ENCODE measurements around the gene GPR146. TPM values are rescaled to one million over a fixed set of nuclear protein-coding genes. Genes with fewer than 3 reads are reported as not detected.
"Not testable (repeated sequence)": the region's sequence is repeated elsewhere in the genome, so short reads cannot be mapped to it uniquely, and the experiment has no call there.

GPR146 gene
- polyA plus RNA-seq, 3 donors, result 2.6 to 4.5 (median 3.0) TPM

DNA sequence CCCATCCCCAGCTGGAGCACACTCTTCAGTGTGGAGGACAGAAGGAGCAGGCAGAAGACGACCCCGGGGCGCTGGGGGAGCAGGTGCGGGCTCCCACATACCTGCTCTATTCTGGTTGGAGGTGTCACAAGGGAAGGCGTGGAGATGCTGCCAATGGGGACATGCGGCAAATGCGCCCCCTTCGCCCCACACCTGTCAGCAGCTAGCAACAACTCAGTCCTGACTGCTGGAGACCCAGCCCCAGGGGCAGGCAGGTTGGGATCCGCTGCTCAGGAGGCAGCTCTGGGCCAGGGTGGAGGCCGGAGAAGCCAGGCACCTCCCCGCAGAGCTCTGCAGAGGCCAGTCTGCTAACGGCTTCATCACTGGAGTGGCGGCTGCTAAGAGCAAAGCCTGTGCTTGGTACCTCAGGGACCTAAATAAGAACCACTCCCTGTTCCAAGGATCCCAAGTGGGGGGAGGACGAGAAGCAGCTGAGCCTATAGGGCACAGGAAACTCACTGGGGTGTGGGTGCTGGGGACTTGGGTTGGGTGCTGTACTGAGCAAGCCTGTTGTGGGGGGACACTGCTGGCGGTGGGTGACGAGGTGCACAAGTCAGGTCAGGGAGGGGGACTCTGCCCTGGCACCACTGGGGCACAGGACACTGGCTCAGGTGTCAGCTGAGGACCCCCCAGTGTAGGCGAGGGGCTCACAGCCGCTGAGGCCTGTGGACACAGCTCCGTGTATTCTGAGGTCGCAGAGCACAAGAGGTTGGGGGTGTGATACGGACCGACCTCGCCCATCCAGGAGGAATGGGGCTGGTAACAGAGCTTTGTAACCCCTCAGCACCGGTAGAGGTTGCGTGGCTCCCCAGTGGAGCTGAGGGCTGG lies 19.2 kb upstream of the GPR146 start:
- DNase-seq (ENCODE audit: low read depth in 3 of 3, low spot score in 2 of 3), result no peak

DNA sequence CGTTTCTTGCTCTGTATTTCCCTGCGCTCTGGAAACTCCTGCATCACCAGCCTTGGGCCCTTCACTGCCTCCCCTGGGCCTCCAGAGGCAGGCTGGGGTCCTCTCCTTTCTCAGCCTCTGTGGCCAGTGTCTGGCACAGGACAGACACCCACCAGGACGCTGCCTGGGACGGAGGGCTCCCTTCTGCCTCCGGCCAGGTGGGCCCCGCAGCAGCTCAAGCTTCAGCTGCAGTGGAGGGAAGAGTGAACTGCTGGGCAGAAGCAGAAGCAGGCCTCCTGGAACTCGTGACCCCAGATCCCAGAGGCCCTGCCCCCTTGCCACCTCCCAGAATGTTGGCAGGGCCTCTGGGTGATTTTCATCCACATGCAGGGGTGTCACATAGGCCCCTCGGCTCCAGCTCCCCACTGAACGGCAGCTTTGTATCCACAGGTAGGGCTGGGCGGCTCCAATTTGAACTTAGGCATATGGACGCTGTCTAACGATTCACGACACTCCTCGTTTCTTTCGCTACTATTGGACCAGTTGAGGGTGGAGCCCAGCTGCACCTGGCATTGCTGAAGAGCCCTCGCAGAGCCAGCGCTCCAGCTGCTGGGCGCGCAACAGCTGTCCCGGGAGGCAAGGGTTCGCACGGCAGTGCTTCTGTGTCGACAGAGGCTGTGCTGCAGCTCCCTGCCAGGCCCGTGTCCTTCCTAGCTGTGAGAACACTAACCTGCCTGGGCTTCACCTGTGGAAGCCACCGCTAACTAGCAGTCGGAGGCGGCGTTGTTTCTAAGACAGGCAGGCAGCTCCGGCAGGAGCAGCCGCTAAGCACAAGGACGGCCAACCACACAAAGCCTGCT lies 18.4 kb upstream of the GPR146 start:
- no peak for DNase-seq (ENCODE audit: low read depth in 3 of 3, low spot score in 2 of 3)

- no peak for DNase-seq (ENCODE audit: low read depth in 3 of 3, low spot score in 2 of 3)
Measured at GRCh38 chr7:1026721-1027161, 17.6 kb upstream of the GPR146 start.

DNA sequence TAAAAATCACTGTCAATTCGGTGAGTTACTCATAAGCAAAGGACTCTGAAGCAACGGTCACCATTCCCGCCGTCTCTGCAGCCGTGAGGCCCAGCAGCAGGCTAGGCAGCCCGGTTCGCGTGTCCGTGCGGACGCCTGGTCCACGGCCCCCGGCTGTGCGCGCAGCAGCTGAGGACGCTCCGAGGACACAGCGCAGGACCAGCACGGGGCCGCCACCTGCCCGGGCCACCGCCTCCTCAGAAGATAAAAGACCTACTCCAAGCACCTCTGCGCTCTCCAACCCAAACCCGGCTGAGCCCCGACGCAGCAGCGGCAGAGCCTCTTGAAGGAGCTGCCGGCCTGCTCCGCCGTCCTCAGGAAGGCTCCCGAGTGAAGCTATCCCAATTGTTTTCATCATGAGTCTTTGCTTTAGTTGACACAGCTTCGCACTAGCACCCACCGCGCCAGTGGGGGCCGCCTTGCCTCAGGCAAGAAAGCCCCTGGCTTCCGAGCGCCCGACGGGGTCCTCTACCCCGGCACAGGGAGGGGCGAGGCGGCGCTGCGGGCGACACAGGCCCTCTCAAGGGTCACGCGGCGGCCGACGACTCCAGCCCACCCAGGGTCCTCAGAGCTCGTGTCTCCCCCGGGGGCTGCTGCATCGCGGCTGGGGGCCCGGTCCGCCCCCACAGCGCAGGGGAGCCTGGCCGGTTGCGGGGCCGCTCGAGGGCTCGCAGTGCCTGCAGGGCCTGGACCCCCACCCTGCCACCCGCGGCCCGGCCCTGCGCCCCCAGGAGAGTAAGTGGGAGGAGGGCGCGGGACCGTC lies 16.9 kb upstream of the GPR146 start:
- DNase-seq (ENCODE audit: low read depth in 3 of 3, low spot score in 2 of 3), result no peak

DNA sequence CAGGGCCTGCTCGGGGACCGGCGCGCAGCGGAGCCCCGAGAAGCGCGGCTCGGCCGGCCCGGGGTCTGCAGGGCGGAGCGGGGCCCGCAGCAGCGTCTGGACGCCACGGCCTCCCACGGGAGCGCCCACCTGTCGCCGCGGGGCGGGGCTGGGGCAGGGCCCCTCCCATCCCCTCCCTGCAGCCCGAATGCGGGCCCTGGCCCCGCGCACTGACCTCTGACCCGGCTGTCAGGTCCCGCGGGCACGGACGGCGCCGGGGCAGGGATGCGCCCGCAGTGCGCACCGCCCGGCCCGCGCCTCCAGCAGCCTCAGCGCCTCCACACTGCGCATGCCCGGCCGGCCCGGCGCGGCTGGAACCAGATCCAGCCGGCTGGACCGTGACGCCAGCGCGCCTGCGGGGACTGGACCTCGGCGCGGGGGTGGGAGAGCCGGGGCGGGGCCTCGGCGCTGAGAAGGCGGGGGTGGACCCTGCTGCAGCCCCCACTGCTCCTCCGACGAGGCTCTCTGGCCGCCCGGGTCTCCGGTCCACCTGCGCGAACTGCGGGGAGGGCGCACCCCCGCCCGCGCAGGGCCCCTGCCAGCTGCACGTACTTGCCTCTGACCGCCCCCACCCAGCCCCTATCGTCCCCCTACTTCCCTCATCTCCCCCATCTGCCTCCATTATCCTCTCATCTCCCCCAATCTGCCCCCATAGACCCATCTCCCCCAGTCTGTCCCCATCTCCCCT lies 16.1 kb upstream of the GPR146 start:
- peak in 1 of 3 donors; percentile 83 for DNase-seq (ENCODE audit: low read depth in 3 of 3, low spot score in 2 of 3)

GRCh38 chr7:1028775-1029636 lies 15.3 kb upstream of the GPR146 start:
- DNase-seq (ENCODE audit: low read depth in 3 of 3, low spot score in 2 of 3), result no peak

DNA sequence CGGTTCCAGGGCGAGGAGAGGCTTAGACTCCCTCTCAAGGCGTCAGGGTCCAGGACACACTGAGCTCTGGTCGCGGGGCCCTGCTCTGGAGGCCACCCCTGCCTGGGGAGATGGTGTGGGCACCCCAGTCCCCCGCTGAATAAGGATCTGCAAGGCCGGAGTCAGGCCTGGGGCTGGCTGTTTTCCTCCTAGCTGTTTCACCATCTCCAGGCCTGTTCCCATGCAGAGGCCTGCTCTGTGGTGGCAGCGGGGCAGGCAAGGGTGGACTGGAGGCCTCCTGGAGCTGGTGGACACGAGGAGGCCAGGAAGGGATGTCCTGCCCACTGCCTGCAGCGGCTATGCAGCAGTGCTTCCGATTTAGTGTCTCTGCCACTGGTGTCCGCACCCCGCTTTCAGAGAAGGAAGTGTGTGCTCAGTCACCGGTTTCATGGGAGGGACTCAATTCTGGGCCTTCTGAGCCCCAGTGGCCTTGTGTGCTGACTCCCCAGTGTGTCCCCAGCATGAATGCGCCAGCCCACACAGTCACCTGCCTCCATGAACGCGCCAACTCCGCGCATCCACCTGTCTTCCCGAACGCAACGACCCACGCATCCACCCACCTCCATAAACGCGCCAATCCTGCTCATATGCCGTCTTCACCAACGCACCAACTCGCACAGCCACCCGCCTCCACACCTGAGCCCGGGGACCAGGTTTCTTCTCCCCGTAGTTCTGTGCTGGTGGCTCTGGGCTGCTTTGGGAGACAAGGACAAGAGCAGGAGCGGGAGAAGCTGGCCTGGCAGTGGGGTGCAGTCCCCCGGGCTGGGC lies 14.5 kb upstream of the GPR146 start:
- DNase-seq (ENCODE audit: low read depth in 3 of 3, low spot score in 2 of 3), result no peak

- no peak for DNase-seq (ENCODE audit: low read depth in 3 of 3, low spot score in 2 of 3)
Measured at GRCh38 chr7:1030444-1031070, 13.8 kb upstream of the GPR146 start.

DNA sequence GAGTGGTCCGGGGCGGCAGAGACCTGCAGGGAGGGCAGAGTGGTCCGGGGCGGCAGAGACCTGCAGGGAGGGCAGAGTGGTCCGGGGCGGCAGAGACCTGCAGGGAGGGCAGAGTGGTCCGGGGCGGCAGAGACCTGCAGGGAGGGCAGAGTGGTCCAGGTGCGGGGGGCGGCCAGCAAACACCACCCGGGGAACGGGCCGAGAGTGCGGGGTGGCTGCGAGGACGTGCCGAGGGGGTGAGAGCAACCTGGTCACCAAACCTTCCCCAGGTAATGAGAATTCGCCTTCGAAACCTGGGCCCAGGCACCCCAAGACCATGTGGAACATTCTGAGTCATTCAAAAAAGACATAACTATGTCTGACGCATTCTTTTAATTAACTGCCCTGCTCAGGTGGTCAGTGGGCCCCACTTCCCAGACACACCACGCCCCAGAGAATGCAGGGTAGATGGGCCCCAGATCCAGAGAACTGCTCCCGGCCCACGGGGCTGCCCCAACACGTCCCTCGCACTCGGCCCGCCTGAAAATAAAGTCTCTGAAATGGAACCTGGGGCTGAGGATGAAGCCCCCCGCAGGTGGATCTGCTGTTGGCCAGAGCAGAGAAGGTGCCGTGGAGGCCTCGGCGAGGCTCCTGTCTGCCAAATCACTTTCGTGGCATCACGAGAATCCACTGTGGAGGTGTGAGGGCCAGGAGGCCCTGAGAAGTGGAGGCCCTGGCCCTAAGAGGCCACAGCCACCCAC lies 12.5 kb upstream of the GPR146 start:
- no peak for DNase-seq (ENCODE audit: low read depth in 3 of 3, low spot score in 2 of 3)

GRCh38 chr7:1032536-1033181 lies 11.7 kb upstream of the GPR146 start:
- no peak for DNase-seq (ENCODE audit: low read depth in 3 of 3, low spot score in 2 of 3)

GRCh38 chr7:1033546-1034145 lies 10.7 kb upstream of the GPR146 start:
- DNase-seq (ENCODE audit: low read depth in 3 of 3, low spot score in 2 of 3), result no peak

- DNase-seq (ENCODE audit: low read depth in 3 of 3, low spot score in 2 of 3), result not testable (repeated sequence)
Measured at GRCh38 chr7:1034769-1035168, 9.6 kb upstream of the GPR146 start.

DNA sequence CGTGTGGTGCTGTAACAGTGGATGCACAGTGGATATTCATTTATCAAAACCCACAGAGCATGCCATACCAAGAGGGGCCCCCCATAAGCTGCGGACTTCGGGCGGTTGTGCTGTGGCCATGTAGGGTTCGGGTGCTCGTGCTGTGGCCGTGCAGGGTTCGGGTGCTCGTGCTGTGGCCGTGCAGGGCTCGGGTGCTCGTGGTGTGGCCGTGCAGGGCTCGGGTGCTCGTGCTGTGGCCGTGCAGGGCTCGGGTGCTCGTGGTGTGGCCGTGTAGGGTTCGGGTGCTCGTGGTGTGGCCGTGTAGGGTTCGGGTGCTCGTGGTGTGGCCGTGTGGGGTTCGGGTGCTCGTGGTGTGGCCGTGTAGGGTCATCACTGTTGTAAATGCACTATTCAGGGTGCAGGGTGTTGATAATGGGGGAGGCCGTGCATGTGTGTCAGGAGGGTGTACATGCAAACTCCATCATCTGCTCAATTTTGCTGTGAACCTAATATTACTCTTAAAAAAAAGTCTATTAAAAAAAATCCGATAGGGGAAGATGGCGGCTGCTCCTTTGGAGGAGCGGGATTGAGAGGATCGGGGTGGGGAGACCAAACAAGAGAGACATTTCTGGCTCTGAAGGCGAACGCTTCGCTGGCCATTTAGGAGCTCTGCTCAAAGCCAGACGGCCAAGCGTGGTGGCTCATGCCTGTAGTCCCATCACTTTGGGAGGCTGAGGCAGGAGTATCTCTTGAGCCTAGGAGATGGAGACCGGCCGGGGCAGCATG lies 8.0 kb upstream of the GPR146 start:
- not testable (repeated sequence) for DNase-seq (ENCODE audit: low read depth in 3 of 3, low spot score in 2 of 3)

GRCh38 chr7:1040233-1040632 lies 4.1 kb upstream of the GPR146 start:
- not testable (repeated sequence) for DNase-seq (ENCODE audit: low read depth in 3 of 3, low spot score in 2 of 3)

DNA sequence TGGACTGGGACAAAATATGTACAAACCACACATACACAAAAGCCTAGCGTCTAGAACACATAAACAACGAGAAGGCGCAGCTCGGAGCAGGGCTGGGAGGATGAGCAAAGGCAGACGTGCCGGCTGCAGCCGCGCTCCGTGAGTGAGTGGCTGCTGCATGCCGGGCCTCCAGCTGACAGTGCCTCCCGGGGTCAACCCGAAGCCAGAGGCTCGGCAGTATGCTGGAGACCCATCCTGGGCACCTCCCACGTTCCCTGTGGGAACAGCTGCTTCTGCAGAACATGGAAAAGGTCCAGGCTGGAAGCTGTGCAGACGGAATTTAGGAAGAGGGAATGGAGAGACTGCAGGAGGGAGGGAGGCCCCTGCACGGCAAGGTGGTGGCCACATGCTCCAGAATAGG lies 3.6 kb upstream of the GPR146 start:
- no peak for DNase-seq (ENCODE audit: low read depth in 3 of 3, low spot score in 2 of 3)

Measured in right renal cortex interstitium (tissue), 3 donors.